GM12892 (cell line): Measurements from ENCODE around the gene IFT122.
"Not testable (repeated sequence)": the region's sequence is repeated elsewhere in the genome, so short reads cannot be mapped to it uniquely, and the experiment has no call there.

Experiments
- POLR2A ChIP-seq: IDR thresholded peaks from 2 replicates; pipeline ENCODE4 v1.6.1; 2011; ENCODE audit warnings: low read depth, low read length, control low read depth
- POLR2AphosphoS5 ChIP-seq: IDR thresholded peaks from 2 replicates; pipeline ENCODE4 v1.6.1; 2011; ENCODE audit warnings: low read depth, low read length, control low read depth

- TF ChIP-seq POLR2AphosphoS5, POLR2A: not testable (repeated sequence)
These were observed 47.9 kb downstream of the IFT122 start for GRCh38 chr3:129487868-129488335.
